ENCODE data around the gene ANKRD50.
A peak's percentile ranks its signal among the peaks of the same experiment; 100 is the strongest.

Gene ANKRD50

DNA sequence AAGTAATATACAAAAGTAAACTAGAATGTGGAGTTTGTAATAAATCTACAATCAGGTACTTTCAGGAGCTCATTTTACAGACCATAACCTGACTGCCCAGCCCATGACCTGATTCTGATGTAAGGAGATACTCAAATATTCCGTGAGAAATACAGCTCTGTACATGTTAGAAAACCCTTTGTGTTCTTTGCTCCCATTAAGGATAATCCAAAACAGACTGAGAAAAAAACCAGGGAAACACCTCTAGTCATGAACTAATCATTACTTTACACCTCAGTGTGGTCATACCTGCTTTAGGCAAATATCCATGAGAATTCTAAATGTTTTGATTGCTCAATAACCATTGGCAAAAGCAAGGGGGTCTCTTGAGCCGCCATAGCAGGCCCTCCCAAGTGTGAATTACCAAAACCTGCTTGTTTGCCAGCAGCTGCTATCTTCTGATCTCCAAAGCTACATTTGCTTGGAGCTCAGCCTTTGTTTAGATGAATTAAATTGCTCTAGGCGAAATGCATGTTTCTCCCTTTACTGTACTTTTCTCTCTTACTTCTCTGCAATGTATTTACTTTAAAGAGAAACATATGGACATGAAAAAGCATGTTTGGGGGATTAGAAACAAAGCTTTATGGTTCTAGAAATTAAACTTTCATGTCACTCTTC lies 79.1 kb downstream of the ANKRD50 start:
- DNase-seq: no peak

DNA sequence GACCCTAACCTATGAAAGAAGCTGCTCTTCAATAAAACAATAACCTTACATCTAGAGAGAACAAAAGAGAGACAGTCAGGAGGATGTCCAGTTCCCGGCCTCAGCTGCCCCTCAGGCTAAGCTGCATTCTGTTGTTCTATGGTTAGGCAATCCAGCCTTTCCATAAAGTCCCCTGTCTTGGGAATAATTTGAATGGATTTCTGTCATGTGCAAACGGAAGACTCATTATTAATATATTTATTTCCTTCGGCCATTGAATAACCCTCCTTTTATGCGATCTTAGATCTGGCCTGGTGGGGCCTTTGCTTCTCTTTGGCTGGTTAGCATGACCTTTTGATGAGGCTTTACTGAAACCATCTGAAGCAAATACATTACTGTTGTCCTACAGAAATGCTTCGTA lies 80.1 kb downstream of the ANKRD50 start:
- no peak for DNase-seq

DNA sequence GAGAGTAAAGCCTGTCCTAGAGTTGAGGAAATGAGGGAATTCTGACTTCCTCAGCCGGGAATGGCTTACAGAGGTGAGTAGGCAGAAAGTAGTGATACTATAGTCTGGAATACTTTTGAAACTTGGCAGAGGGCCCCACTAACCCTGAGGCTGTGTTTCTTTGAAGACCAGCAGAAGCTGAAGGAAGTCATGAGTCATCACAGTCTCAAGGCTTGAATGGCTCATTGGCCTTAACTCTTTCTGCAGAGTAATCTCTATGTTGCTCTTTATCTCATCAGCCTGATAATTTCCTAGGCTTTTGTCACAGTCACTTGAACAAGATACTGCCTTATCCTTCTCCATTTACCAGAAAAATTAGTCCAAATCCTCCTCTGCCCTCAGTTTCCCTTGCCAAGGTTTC lies 80.8 kb downstream of the ANKRD50 start:
- peak; percentile 96 for DNase-seq

DNA sequence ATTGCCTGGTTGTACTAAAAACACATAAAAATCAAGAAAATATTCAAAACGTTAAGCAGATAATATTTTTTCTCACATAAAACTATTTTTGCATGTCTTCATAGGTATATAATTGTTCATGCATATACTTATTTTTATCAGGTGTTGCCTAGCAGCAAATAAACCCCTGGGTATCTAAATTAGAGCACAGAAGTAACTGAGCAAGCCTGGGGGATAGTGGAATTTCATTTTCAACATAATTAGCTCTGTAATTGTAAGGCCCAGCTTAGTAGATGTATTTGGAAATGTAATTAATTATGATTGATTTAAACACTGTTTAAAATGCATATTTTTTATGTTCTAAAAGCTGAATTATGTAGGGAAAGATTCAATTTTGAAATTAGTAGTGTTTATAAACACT lies 82.9 kb downstream of the ANKRD50 start:
- no peak for DNase-seq
